GM12865 (cell line): ENCODE measurements around the gene DDT.
"Not testable (repeated sequence)": the region's sequence is repeated elsewhere in the genome, so short reads cannot be mapped to it uniquely, and the experiment has no call there.

Experiments
- DNase-seq: peaks from one replicate; pipeline ENCODE4 v3.0.0; 2010; ENCODE audit warnings: low read depth
- H3K4me3 ChIP-seq: 2 replicates; pipeline ENCODE4 v1.5.1; 2011; ENCODE audit warnings: mild to moderate bottlenecking, low read depth, low read length, control low read depth
- CTCF ChIP-seq: IDR thresholded peaks from 2 replicates; pipeline ENCODE4 v1.5.1; 2011; ENCODE audit warnings: low read length, control low read depth, low read depth, inconsistent platforms; ENCODE audit not compliant: insufficient read depth; ENCODE audit errors: missing control alignments

The DDT gene

GRCh38 chr22:24003887-24004286 is 29.6 kb upstream of the DDT start:
- no peak overlapping the region for H3K4me3 ChIP-seq
- DNase-seq, result no peak
- no peak for TF ChIP-seq CTCF

- DNase-seq, result no peak
- no peak for TF ChIP-seq CTCF
- H3K4me3 ChIP-seq, result no peak overlapping the region
Measured at GRCh38 chr22:24002851-24003250, 28.6 kb upstream of the DDT start.

GRCh38 chr22:24002272-24002671 is 28.0 kb upstream of the DDT start:
- no peak for DNase-seq

GRCh38 chr22:24001314-24001713 is 27.1 kb upstream of the DDT start:
- no peak for TF ChIP-seq CTCF
- DNase-seq, result no peak
- H3K4me3 ChIP-seq, result no peak overlapping the region

More at GRCh38 chr22:24002272-24002671, 28.0 kb upstream of the DDT start:
- TF ChIP-seq CTCF, result no peak
- H3K4me3 ChIP-seq, result no peak overlapping the region

GRCh38 chr22:23999779-24000178 is 25.5 kb upstream of the DDT start:
- H3K4me3 ChIP-seq, DNase-seq: not testable (repeated sequence)

- no peak overlapping the region for H3K4me3 ChIP-seq
- no peak for DNase-seq
- no peak for TF ChIP-seq CTCF
Measured at GRCh38 chr22:23997092-23997491, 22.9 kb upstream of the DDT start.

GRCh38 chr22:23993581-23994177 is 19.4 kb upstream of the DDT start:
- H3K4me3 ChIP-seq, result not testable (repeated sequence)
- peak; percentile 16 for DNase-seq

- H3K4me3 ChIP-seq, DNase-seq: not testable (repeated sequence)
Measured at GRCh38 chr22:23993080-23993479, 18.8 kb upstream of the DDT start.

GRCh38 chr22:23989583-23990244 is 15.5 kb upstream of the DDT start:
- DNase-seq, result peak; percentile 36
- H3K4me3 ChIP-seq, result not testable (repeated sequence)

- DNase-seq, H3K4me3 ChIP-seq: not testable (repeated sequence)
Measured at GRCh38 chr22:23986538-23987178, 12.4 kb upstream of the DDT start.

- not testable (repeated sequence) for DNase-seq, H3K4me3 ChIP-seq
Measured at GRCh38 chr22:23986089-23986488, 11.8 kb upstream of the DDT start.
